Body of pancreas (tissue), 4 donors: Measurements from ENCODE around the gene VCAN. TPM values are rescaled to one million over a fixed set of nuclear protein-coding genes. Genes with fewer than 3 reads are reported as not detected.

Experiments
- ATAC-seq: fragments of 150-250 bp; one replicate; pipeline ENCODE4 v1.9.1; 2016
- DNase-seq, 4 donors: peaks; one replicate each; pipeline ENCODE4 v3.0.0-alpha.2; 2019
- H3K27ac ChIP-seq, 4 donors: fragments of 200-600 bp; sonication (generic); 1 replicate in 3 of 4; 2 replicates in 1 of 4; pipeline versions ENCODE4 v1.5.1 to v1.6.1; 2016 to 2019; ENCODE audit warnings: mild to moderate bottlenecking in 1 of 4, mixed read lengths in 1 of 4, moderate library complexity in 1 of 4
- H3K27me3 ChIP-seq, 2 donors: fragments of 200-600 bp; sonication (generic); one replicate each; pipeline ENCODE4 v1.6.0; 2016; ENCODE audit warnings: mild to moderate bottlenecking in 1 of 2
- H3K36me3 ChIP-seq, 2 donors: fragments of 200-600 bp; sonication (generic); replicated peaks in 1 of 2; 2 replicates each; pipeline ENCODE4 v1.5.1; 2016; ENCODE audit warnings: low read depth in 2 of 2; ENCODE audit not compliant: insufficient read depth in 1 of 2
- H3K4me1 ChIP-seq: fragments of 200-600 bp; sonication (generic); one replicate; pipeline ENCODE4 v1.6.0; 2016
- H3K4me3 ChIP-seq, 2 donors: fragments of 200-600 bp; sonication (generic); 1 replicate in 1 of 2; 2 replicates in 1 of 2; pipeline ENCODE4 v1.5.1; 2016 to 2019
- H3K9me3 ChIP-seq, 3 donors: fragments of 200-600 bp; sonication (generic); 1 replicate in 2 of 3; 2 replicates in 1 of 3; pipeline ENCODE4 v1.5.1; 2016
- POLR2A ChIP-seq, 3 donors: fragments of 450-650 bp; IDR thresholded peaks; one replicate each; pipeline ENCODE4 v1.6.1; 2016; ENCODE audit warnings: antibody characterized with exemption in 3 of 3, mild to moderate bottlenecking in 2 of 3
- WGBS, 2 donors: methylation state at CpG; one replicate each; pipeline ENCODE4 v1.1.5; 2017; 5-methylcytosine and 5-hydroxymethylcytosine counted together
- intact Hi-C: fragments of 100-400 bp; cut with DNase I; formaldehyde crosslinking; loops from one replicate; pipeline ENCODE4 v1.15.1; 2023
- total RNA-seq, 2 donors: library from RNA; depleted of rRNA; stranded (reverse); fragments of >200 nt; gene quantifications; one replicate each; pipeline ENCODE4 v1.1.0, GENCODE V29; 2016
- TF ChIP-seq, protein P1 (sequence below), 7 experiments: fragments of 450-650 bp in 4 of 7; fragments of 200-600 bp in 3 of 7; sonication (generic) in 3 of 7; IDR thresholded peaks; one replicate each; pipeline ENCODE4 v1.5.1; 2016 to 2019; ENCODE audit warnings: antibody characterized with exemption in 7 of 7

The VCAN gene
- total RNA-seq, 2 donors from 2014 or later: 19.4 to 33.7 TPM

DNA sequence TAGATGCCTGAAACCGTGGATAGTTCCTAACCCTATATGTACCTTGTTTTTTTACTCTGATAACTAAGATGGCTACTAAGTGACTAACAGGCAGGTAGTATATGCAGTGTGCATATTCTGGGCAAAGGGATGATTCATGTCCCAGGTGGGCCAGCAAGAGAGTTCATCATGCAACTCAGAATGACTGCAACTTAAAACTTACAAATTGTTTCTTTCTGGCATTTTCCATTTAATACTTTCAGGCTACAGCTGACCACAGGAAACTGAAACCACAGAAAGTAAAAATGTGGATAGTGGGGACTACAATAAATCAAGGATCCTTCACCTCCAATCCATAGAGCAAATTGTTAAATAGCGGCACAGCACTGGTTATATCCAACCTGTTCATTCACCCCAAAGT lies 30.7 kb upstream of the VCAN start:
- DNase-seq (no peak), ATAC-seq (no peak)
- intact Hi-C loops: no loop called here
- H3K9me3 ChIP-seq: no peaks in the 10 kb centered on the region
- 89 to 98% methylated on average over 2 of the region's 2 CpGs for WGBS, 2 donors
- no peaks in the 10 kb centered on the region for H3K4me1 ChIP-seq
- no peak overlapping the region for H3K4me3 ChIP-seq
- H3K27ac ChIP-seq: no peak overlapping the region
- no peak for TF ChIP-seq POLR2A (IDR thresholded peaks at IDR 0.05)
- TF ChIP-seq, protein P1, sequence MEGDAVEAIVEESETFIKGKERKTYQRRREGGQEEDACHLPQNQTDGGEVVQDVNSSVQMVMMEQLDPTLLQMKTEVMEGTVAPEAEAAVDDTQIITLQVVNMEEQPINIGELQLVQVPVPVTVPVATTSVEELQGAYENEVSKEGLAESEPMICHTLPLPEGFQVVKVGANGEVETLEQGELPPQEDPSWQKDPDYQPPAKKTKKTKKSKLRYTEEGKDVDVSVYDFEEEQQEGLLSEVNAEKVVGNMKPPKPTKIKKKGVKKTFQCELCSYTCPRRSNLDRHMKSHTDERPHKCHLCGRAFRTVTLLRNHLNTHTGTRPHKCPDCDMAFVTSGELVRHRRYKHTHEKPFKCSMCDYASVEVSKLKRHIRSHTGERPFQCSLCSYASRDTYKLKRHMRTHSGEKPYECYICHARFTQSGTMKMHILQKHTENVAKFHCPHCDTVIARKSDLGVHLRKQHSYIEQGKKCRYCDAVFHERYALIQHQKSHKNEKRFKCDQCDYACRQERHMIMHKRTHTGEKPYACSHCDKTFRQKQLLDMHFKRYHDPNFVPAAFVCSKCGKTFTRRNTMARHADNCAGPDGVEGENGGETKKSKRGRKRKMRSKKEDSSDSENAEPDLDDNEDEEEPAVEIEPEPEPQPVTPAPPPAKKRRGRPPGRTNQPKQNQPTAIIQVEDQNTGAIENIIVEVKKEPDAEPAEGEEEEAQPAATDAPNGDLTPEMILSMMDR (IDR thresholded peaks at IDR 0.05): no peak
- no peaks in the 10 kb centered on the region for H3K36me3 ChIP-seq
- no peaks in the 10 kb centered on the region for H3K27me3 ChIP-seq

- intact Hi-C loops: no loop called here
- H3K9me3 ChIP-seq: no peaks in the 10 kb centered on the region
- H3K4me1 ChIP-seq: no peaks in the 10 kb centered on the region
- no peak overlapping the region for H3K27ac ChIP-seq
- H3K27me3 ChIP-seq: no peaks in the 10 kb centered on the region
- no peaks in the 10 kb centered on the region for H3K36me3 ChIP-seq
- 83 to 91% methylated on average over 4 of the region's 4 CpGs for WGBS, 2 donors
- DNase-seq: no peak
- no peak overlapping the region for H3K4me3 ChIP-seq
- no peak for ATAC-seq
- TF ChIP-seq POLR2A (IDR thresholded peaks at IDR 0.05): no peak
- TF ChIP-seq, protein P1 (IDR thresholded peaks at IDR 0.05): no peak
Measured at GRCh38 chr5:83441747-83442146, 29.8 kb upstream of the VCAN start.

DNA sequence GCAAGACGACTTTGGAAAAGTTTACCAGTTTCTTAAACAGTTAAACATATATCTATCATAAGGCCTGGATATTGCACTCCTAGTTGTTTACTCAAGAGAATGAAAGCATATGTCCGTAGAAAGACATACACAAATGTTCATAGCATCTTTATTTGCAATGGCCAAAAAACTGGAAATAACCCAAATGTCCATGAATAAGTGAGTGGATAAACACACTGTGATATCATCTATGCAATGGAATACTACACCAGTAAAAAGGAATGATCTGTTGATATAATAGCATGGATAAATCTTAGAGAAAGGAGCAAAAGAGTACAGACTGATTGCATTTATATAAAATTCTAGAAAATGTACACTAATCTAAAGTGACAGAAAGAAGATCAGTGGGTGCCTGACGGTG lies 28.0 kb upstream of the VCAN start:
- H3K9me3 ChIP-seq: no peaks in the 10 kb centered on the region
- H3K36me3 ChIP-seq: no peaks in the 10 kb centered on the region
- no peaks in the 10 kb centered on the region for H3K4me1 ChIP-seq
- H3K4me3 ChIP-seq: no peak overlapping the region
- H3K27ac ChIP-seq: no peak overlapping the region
- no peaks in the 10 kb centered on the region for H3K27me3 ChIP-seq
- ATAC-seq: no peak
- TF ChIP-seq POLR2A (IDR thresholded peaks at IDR 0.05): no peak
- DNase-seq: no peak
- 79 to 80% methylated on average over 3 of the region's 3 CpGs for WGBS, 2 donors
- intact Hi-C loops: no loop called here

GRCh38 chr5:83444445-83444844 lies 27.1 kb upstream of the VCAN start:
- TF ChIP-seq, protein P1 (IDR thresholded peaks at IDR 0.05): no peak
- TF ChIP-seq POLR2A (IDR thresholded peaks at IDR 0.05): no peak
- DNase-seq: no peak

DNA sequence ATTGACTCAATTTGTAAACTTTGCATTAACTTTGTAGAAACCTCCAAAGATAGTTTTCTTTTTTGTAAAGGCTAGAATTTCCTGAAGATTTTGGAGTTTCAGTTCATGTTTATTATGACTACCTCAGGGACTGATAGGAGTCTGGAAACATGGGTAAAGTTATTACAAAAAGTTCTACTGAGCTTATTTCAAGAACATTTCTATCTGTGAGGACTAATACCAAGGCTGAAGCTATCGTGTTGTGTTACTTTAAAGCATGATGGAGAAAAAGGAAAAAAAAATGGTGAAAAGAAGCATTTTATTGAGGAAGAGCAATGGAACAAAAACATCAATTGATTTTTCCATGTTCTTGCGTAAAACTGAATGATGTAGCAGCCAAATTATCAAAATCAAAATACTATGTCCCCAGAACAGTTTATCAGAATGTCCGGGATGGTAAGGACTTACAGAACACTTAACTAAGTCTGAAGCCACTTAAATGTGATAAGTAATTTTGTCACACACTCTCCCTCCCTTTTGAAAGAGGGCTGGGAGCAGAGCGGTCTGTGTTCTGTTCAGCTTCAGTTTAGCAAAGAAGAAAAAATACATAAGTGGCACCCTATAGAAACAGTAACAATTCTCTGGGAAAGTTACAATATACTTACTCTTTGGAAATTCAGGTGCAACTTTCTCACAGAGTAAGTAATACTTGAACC lies 25.1 kb upstream of the VCAN start:
- no peaks in the 10 kb centered on the region for H3K36me3 ChIP-seq
- no peak overlapping the region for H3K4me3 ChIP-seq
- 62 to 63% methylated on average over 4 of the region's 4 CpGs for WGBS, 2 donors
- DNase-seq (no peak), ATAC-seq (no peak)
- intact Hi-C loops: no loop called here
- H3K9me3 ChIP-seq: no peaks in the 10 kb centered on the region
- no peaks in the 10 kb centered on the region for H3K4me1 ChIP-seq
- no peak for TF ChIP-seq POLR2A (IDR thresholded peaks at IDR 0.05)
- TF ChIP-seq, protein P1 (IDR thresholded peaks at IDR 0.05): no peak
- no peak overlapping the region for H3K27ac ChIP-seq
- H3K27me3 ChIP-seq: no peaks in the 10 kb centered on the region

More at GRCh38 chr5:83444445-83444844, 27.1 kb upstream of the VCAN start:
- no peaks in the 10 kb centered on the region for H3K36me3 ChIP-seq
- no peaks in the 10 kb centered on the region for H3K4me1 ChIP-seq
- no peaks in the 10 kb centered on the region for H3K27me3 ChIP-seq
- H3K27ac ChIP-seq: no peak overlapping the region
- intact Hi-C loops: no loop called here
- H3K9me3 ChIP-seq: no peaks in the 10 kb centered on the region
- no peak overlapping the region for H3K4me3 ChIP-seq
- WGBS, 2 donors: 93 to 96% methylated on average over 2 of the region's 2 CpGs
- ATAC-seq: no peak
